Astrocyte of the spinal cord (primary cell): Measurements from ENCODE around the gene DPP4.

Experiments used
- DNase-seq: peaks from one replicate; pipeline ENCODE4 v3.0.0; 2011; ENCODE audit warnings: low read depth, low spot score
- H3K4me3 ChIP-seq: 2 replicates; pipeline ENCODE4 v1.5.1; 2011; ENCODE audit warnings: low read depth, mild to moderate bottlenecking, low read length, moderate library complexity
- CTCF ChIP-seq: IDR thresholded peaks from 2 replicates; pipeline ENCODE4 v1.5.1; 2012; ENCODE audit warnings: low read depth, mild to moderate bottlenecking, low read length, inconsistent platforms
- in situ Hi-C: cut with HindIII; loops from 2 replicates; pipeline ENCODE4 v1.10.0; 2017; ENCODE audit warnings: low sequenced_read_pairs

DPP4 gene

DNA sequence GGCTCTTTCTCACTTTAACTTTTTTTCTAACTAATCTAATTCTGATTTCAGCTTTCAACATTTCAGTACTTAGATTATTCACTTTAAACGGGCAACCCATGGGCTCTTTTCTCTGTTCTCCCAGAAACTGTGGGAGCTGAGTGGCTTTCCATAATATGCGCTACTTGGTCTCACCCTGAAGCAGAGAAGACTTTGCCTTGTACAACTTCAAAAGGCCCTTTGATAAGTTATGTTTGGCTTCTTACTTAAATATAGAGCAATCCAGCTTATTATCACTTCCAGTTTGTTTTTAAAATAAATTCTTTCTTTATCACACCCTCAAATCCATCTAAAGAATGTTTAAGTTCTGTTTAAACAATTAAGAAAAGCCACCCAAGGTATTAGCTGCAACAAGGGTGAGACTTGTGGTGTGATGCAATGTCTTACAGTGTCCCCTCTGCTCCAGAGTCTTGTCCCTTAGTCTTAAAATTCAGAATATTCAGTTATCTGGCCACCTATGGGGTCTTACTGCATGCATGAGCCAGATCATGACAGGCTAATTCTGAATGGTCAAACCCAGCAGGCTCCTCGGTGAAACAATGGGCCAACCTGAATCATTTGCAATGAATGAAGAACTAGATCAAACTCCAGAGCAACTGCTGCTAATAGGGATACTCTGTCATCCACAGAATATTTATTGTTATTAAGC lies 39.2 kb upstream of the DPP4 start:
- in situ Hi-C loops, result no loop called here
- no peak for DNase-seq
- H3K4me3 ChIP-seq, result no peak overlapping the region
- no peak for TF ChIP-seq CTCF

DNA sequence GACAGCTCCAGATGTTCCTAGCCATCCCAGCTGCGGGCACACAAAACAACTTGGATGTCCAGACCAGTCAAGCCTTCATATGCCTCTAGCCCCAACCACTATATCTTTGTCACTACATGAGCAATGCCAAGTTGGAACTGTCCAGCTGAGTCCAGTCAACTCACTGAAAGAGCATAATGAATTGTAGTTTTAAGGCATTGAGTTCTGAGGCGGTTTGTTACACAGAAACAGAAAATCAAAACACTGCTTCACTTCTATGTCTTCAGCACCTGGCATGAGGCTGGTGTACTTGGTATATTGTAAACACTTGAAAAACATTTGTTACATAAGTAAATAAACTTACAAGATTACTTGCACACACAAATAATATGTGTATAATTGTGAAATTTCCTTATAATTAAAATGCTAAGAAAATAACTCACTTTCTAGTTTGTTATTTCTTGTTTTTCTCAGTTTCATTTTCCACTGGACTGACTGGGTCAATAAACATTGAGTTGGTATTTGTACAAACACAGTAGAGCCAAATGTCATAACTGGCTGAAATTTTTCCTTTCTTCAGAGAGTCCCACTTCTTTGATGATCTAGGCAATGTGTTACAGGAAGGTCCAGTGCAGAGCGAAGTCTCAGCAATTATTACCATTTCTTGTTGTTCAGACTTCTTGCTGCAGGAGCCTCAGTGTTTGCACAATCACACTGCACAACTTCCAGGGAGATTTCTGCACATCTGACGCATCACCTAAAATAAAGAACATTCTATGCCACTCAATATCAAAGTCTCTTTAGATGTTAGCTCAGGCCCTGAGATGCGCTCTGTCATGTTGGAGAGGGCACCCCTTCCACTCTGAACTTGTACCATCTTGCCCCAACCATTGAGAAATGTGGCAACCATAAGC lies 38.2 kb upstream of the DPP4 start:
- no peak for DNase-seq
- TF ChIP-seq CTCF, result no peak
- in situ Hi-C loops, result no loop called here
- no peak overlapping the region for H3K4me3 ChIP-seq

GRCh38 chr2:162107361-162107901 lies 33.4 kb upstream of the DPP4 start:
- no peak for DNase-seq
- no peak overlapping the region for H3K4me3 ChIP-seq
- no peak for TF ChIP-seq CTCF
- in situ Hi-C loops, result no loop called here

- no peak for TF ChIP-seq CTCF
- DNase-seq, result no peak
- H3K4me3 ChIP-seq, result no peak overlapping the region
- in situ Hi-C loops, result no loop called here
Measured at GRCh38 chr2:162106746-162107145, 32.7 kb upstream of the DPP4 start.

GRCh38 chr2:162106146-162106551 lies 32.1 kb upstream of the DPP4 start:
- no peak for DNase-seq
- in situ Hi-C loops, result no loop called here
- TF ChIP-seq CTCF, result no peak
- H3K4me3 ChIP-seq, result no peak overlapping the region

- DNase-seq, result no peak
- no peak overlapping the region for H3K4me3 ChIP-seq
- in situ Hi-C loops, result no loop called here
- no peak for TF ChIP-seq CTCF
Measured at GRCh38 chr2:162103443-162104009, 29.5 kb upstream of the DPP4 start.
